HL-60 (cell line): Measurements from ENCODE around the gene FAIM.
"Not testable (repeated sequence)": the region's sequence is repeated elsewhere in the genome, so short reads cannot be mapped to it uniquely, and the experiment has no call there.

ENCODE experiments used
- DNase-seq, 2 experiments: peaks; one replicate each; pipeline ENCODE4 v3.0.0-alpha.2; 2010 to 2020; ENCODE audit warnings: low read depth in 1 of 2, low spot score in 1 of 2
- H3K27ac ChIP-seq: fragments of 250-450 bp; sonication (Bioruptor Pico); replicated peaks from 2 replicates; pipeline ENCODE4 v1.5.1; 2020; ENCODE audit warnings: mild to moderate bottlenecking, moderate library complexity
- H3K27me3 ChIP-seq: fragments of 250-450 bp; sonication (Bioruptor Pico); 2 replicates; pipeline ENCODE4 v1.5.1; 2021; ENCODE audit warnings: mild to moderate bottlenecking, moderate library complexity; ENCODE audit not compliant: insufficient read depth, poor library complexity, severe bottlenecking
- H3K4me3 ChIP-seq: replicated peaks from 2 replicates; pipeline ENCODE4 v1.5.1; 2011; ENCODE audit warnings: mild to moderate bottlenecking, control low read depth, low read length; ENCODE audit not compliant: insufficient read depth
- GABPA ChIP-seq: IDR thresholded peaks from 2 replicates; pipeline ENCODE4 v1.6.1; 2012; ENCODE audit warnings: low read depth
- POLR2AphosphoS5 ChIP-seq: IDR thresholded peaks from 2 replicates; pipeline ENCODE4 v1.6.1; 2012; ENCODE audit warnings: low read depth
- SPI1 ChIP-seq: IDR thresholded peaks from 2 replicates; pipeline ENCODE4 v1.6.1; 2012; ENCODE audit warnings: low read depth, mild to moderate bottlenecking, borderline replicate concordance
- TF ChIP-seq, protein P1 (sequence below): IDR thresholded peaks from one replicate; pipeline ENCODE4 v1.5.1; 2011; ENCODE audit warnings: low read length, control low read depth, inconsistent platforms; ENCODE audit not compliant: insufficient read depth
- TF ChIP-seq, protein P2 (sequence below): IDR thresholded peaks from 2 replicates; pipeline ENCODE4 v1.6.1; 2012; ENCODE audit warnings: low read depth; ENCODE audit not compliant: insufficient replicate concordance

FAIM gene

DNA sequence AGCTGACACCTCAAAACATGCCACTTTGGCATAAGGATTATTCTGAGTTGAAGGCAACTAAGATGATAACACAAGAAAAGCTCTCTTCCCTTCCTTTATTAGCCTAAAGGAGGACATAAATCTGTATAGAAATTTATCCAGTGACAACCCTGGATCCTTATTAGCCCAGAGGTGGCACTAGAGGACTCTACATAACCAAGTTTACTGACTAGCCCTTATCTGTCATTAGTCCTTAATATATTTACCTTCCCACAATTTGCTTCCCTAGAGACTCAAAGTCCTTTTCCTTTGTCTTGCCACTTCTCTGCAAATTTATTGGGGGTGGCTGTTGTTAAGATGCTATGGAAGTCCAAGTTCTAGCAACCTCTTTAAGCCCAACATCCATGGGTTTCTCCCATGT is 41.2 kb upstream of the FAIM start:
- no peak overlapping the region for H3K4me3 ChIP-seq
- TF ChIP-seq GABPA (no peak), SPI1 (no peak), POLR2AphosphoS5 (no peak)
- TF ChIP-seq, protein P1, sequence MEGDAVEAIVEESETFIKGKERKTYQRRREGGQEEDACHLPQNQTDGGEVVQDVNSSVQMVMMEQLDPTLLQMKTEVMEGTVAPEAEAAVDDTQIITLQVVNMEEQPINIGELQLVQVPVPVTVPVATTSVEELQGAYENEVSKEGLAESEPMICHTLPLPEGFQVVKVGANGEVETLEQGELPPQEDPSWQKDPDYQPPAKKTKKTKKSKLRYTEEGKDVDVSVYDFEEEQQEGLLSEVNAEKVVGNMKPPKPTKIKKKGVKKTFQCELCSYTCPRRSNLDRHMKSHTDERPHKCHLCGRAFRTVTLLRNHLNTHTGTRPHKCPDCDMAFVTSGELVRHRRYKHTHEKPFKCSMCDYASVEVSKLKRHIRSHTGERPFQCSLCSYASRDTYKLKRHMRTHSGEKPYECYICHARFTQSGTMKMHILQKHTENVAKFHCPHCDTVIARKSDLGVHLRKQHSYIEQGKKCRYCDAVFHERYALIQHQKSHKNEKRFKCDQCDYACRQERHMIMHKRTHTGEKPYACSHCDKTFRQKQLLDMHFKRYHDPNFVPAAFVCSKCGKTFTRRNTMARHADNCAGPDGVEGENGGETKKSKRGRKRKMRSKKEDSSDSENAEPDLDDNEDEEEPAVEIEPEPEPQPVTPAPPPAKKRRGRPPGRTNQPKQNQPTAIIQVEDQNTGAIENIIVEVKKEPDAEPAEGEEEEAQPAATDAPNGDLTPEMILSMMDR, result no peak
- TF ChIP-seq, protein P2, sequence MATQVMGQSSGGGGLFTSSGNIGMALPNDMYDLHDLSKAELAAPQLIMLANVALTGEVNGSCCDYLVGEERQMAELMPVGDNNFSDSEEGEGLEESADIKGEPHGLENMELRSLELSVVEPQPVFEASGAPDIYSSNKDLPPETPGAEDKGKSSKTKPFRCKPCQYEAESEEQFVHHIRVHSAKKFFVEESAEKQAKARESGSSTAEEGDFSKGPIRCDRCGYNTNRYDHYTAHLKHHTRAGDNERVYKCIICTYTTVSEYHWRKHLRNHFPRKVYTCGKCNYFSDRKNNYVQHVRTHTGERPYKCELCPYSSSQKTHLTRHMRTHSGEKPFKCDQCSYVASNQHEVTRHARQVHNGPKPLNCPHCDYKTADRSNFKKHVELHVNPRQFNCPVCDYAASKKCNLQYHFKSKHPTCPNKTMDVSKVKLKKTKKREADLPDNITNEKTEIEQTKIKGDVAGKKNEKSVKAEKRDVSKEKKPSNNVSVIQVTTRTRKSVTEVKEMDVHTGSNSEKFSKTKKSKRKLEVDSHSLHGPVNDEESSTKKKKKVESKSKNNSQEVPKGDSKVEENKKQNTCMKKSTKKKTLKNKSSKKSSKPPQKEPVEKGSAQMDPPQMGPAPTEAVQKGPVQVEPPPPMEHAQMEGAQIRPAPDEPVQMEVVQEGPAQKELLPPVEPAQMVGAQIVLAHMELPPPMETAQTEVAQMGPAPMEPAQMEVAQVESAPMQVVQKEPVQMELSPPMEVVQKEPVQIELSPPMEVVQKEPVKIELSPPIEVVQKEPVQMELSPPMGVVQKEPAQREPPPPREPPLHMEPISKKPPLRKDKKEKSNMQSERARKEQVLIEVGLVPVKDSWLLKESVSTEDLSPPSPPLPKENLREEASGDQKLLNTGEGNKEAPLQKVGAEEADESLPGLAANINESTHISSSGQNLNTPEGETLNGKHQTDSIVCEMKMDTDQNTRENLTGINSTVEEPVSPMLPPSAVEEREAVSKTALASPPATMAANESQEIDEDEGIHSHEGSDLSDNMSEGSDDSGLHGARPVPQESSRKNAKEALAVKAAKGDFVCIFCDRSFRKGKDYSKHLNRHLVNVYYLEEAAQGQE, result no peak
- DNase-seq, result no peak
- no peaks in the 10 kb centered on the region for H3K27me3 ChIP-seq
- no peak overlapping the region for H3K27ac ChIP-seq

DNA sequence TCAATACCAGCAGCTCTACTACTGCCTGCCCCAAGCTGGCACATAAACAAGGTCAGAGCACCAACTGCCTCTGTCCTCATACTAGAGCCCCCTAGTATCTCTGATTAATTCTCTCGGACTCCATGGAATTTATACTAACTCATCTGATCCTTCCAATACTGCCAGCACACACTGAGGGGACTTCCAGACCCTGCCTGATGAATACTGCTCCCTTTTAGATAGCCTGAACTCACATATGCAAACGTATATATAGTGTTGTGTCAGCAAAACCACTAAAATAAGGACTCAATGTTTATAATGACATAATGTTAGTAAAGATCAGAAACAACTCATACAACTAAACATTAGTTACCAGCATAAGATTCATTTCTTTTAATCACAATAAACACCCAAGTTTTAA is 39.5 kb upstream of the FAIM start:
- no peak for DNase-seq
- Histone ChIP-seq H3K27me3 (no peaks in the 10 kb centered on the region), H3K27ac (no peak overlapping the region), H3K4me3 (no peak overlapping the region)
- TF ChIP-seq SPI1 (no peak), POLR2AphosphoS5 (no peak), GABPA (no peak)
- TF ChIP-seq, protein P1, result no peak
- TF ChIP-seq, protein P2, result no peak

DNA sequence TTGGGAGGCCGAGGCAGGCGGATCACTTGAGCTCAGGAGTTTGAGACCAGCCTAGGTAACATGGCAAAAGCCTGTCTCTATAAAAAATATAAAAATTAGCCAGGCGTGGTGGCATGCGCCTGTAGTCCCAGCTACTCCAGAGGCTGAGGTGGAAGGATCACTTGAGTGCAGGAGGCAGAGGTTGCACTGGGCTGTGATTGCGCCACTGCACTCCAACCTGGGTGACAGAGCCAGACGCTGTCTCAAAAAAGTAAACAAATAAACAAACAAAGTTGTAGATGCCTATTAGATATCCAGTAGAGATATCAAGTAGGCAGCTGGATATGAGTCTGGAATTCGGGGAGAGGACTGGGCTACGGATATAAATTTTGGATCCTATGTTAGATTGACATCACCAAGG is 38.9 kb upstream of the FAIM start:
- not testable (repeated sequence) for DNase-seq, H3K27me3 ChIP-seq, H3K27ac ChIP-seq, H3K4me3 ChIP-seq

DNA sequence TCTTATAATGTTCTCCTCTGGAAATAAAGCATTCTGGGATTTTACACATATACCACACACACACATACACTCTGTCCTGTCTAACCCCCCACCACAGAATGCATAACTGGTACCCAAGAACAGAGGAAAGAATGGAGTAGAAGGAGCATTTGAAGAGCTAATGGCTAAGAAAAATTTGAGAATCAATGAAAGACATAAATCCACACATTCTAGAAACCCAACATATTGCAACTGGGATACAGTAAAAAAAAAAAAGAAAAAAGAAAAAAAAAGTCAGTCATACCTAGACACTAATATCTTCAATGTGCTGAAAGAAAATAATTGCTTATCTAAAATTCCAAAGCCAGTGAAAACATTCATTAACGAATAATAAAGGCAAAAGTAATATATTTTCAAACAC is 35.4 kb upstream of the FAIM start:
- no peak for TF ChIP-seq GABPA
- no peak for TF ChIP-seq POLR2AphosphoS5
- Histone ChIP-seq H3K27me3 (no peaks in the 10 kb centered on the region), H3K27ac (no peak overlapping the region), H3K4me3 (no peak overlapping the region)
- no peak for DNase-seq

DNA sequence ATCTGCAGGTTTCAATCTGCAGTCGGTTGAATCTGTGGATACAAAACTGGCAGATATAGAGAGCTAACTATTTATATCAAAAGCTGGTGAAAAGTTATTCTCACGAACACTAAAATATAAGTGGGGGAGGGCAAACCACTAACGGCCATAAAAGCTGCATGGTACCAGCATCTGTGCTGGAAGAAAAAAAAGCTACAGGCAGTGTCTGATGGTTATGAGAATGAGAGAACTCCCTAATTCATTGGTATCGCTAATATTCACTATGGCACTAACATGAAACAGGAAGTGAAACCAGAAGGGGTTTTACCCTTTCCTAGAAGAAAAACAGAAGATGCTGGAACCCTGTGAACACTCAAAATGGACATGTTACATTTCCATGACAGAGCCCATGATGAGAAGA is 30.4 kb upstream of the FAIM start:
- Histone ChIP-seq H3K27me3 (peaks cover 3% of the 10 kb centered on the region), H3K27ac (no peak overlapping the region), H3K4me3 (no peak overlapping the region)
- TF ChIP-seq SPI1 (peak; percentile 80), POLR2AphosphoS5 (no peak)
- DNase-seq, result no peak
